GM21717 (cell line): ENCODE results near the gene METTL25B.

Experiments used
- ATAC-seq: cut with Tn5 transposase; IDR thresholded peaks from one replicate; pipeline ENCODE4 v1.9.1; 2021; ENCODE audit warnings: mild to moderate bottlenecking, moderate library complexity; ENCODE audit not compliant: unreplicated experiment

The METTL25B gene

GRCh38 chr1:156700736-156701531 lies 27.3 kb upstream of the METTL25B start:
- ATAC-seq: no peak

GRCh38 chr1:156703336-156703735 lies 24.9 kb upstream of the METTL25B start:
- no peak for ATAC-seq

GRCh38 chr1:156703741-156704140 lies 24.5 kb upstream of the METTL25B start:
- no peak for ATAC-seq

- ATAC-seq: no peak
These were observed 24.0 kb upstream of the METTL25B start for GRCh38 chr1:156704166-156704711.

- no peak for ATAC-seq
These were observed 23.3 kb upstream of the METTL25B start for GRCh38 chr1:156704930-156705320.

GRCh38 chr1:156705321-156705917 lies 22.9 kb upstream of the METTL25B start, which contains the start of gene CRABP2:
Gene CRABP2, minus strand, starts transcription at chr1:156705583. Its CDS starts 137 bp downstream, at chr1:156705446.
- ATAC-seq: no peak

GRCh38 chr1:156705918-156706656 lies 22.2 kb upstream of the METTL25B start:
- no peak for ATAC-seq

- ATAC-seq: no peak
These were observed 21.4 kb upstream of the METTL25B start for GRCh38 chr1:156706657-156707416.

GRCh38 chr1:156707417-156708217 lies 20.7 kb upstream of the METTL25B start:
- ATAC-seq: no peak

- ATAC-seq: no peak
These were observed 20.0 kb upstream of the METTL25B start for GRCh38 chr1:156708218-156708661.

- no peak for ATAC-seq
These were observed 19.2 kb upstream of the METTL25B start for GRCh38 chr1:156709031-156709430.

- ATAC-seq: no peak
These were observed 18.3 kb upstream of the METTL25B start for GRCh38 chr1:156709757-156710489.

- ATAC-seq: no peak
These were observed 17.1 kb upstream of the METTL25B start for GRCh38 chr1:156711011-156711817.

- ATAC-seq: no peak
These were observed 15.6 kb upstream of the METTL25B start for GRCh38 chr1:156712626-156713025.

- no peak for ATAC-seq
These were observed 13.4 kb upstream of the METTL25B start for GRCh38 chr1:156714830-156715229.

- no peak for ATAC-seq
These were observed 10.9 kb upstream of the METTL25B start for GRCh38 chr1:156717351-156717750.

- no peak for ATAC-seq
These were observed 7.1 kb upstream of the METTL25B start for GRCh38 chr1:156721131-156721530.

GRCh38 chr1:156721535-156721934 lies 6.7 kb upstream of the METTL25B start:
- no peak for ATAC-seq
